HG02884 (cell line): ENCODE measurements around the gene EXOC6B.

Experiments used
- ATAC-seq: cut with Tn5 transposase; IDR thresholded peaks from one replicate; pipeline ENCODE4 v1.9.1; 2021; ENCODE audit warnings: mild to moderate bottlenecking, moderate library complexity; ENCODE audit not compliant: unreplicated experiment

The EXOC6B gene

GRCh38 chr2:72150861-72151356 is 674.9 kb downstream of the EXOC6B start:
- ATAC-seq = no peak

- peak; percentile 88 for ATAC-seq
Measured at GRCh38 chr2:72150157-72150860, 675.5 kb downstream of the EXOC6B start.

GRCh38 chr2:72149556-72150156 is 676.2 kb downstream of the EXOC6B start:
- ATAC-seq = no peak

- no peak for ATAC-seq
Measured at GRCh38 chr2:72148837-72149555, 676.8 kb downstream of the EXOC6B start.

- ATAC-seq = no peak
Measured at GRCh38 chr2:72148003-72148836, 677.6 kb downstream of the EXOC6B start.

- no peak for ATAC-seq
Measured at GRCh38 chr2:72147303-72147971, 678.4 kb downstream of the EXOC6B start, which contains the start of gene CYP26B1. TSS of gene CYP26B1 (minus strand) at chr2:72147862. CDS start at chr2:72147834, 28 bp downstream.

- no peak for ATAC-seq
Measured at GRCh38 chr2:72146347-72147302, 679.2 kb downstream of the EXOC6B start.

GRCh38 chr2:72145658-72146329 is 680.0 kb downstream of the EXOC6B start:
- no peak for ATAC-seq

- ATAC-seq = no peak
Measured at GRCh38 chr2:72145289-72145657, 680.6 kb downstream of the EXOC6B start.

GRCh38 chr2:72144632-72145288 is 681.1 kb downstream of the EXOC6B start:
- ATAC-seq = no peak

GRCh38 chr2:72144274-72144631 is 681.6 kb downstream of the EXOC6B start:
- ATAC-seq = no peak

- no peak for ATAC-seq
Measured at GRCh38 chr2:72143441-72144273, 682.2 kb downstream of the EXOC6B start.

GRCh38 chr2:72142570-72143440 is 683.0 kb downstream of the EXOC6B start:
- no peak for ATAC-seq

GRCh38 chr2:72141881-72142451 is 683.9 kb downstream of the EXOC6B start:
- ATAC-seq = no peak

- no peak for ATAC-seq
Measured at GRCh38 chr2:72141032-72141645, 684.7 kb downstream of the EXOC6B start.

- no peak for ATAC-seq
Measured at GRCh38 chr2:72140621-72140960, 685.2 kb downstream of the EXOC6B start.
